GM18520 (cell line): ENCODE data around the gene TMEM25.
"Not testable (repeated sequence)": the region's sequence is repeated elsewhere in the genome, so short reads cannot be mapped to it uniquely, and the experiment has no call there.

Experiments
- ATAC-seq: cut with Tn5 transposase; IDR thresholded peaks from one replicate; pipeline ENCODE4 v1.9.1; 2021; ENCODE audit not compliant: unreplicated experiment

TMEM25 gene

DNA sequence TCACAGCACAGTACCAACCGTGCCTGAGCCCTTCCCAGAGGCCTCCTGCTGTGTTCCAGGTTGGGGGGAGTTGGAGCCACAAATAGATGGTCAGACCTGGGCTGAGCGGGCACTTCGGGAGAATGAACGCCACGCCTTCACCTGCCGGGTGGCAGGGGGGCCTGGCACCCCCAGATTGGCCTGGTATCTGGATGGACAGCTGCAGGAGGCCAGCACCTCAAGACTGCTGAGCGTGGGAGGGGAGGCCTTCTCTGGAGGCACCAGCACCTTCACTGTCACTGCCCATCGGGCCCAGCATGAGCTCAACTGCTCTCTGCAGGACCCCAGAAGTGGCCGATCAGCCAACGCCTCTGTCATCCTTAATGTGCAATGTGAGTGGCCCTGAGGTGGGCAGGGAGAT, 1.1 kb downstream of the TMEM25 start:
- no peak for ATAC-seq

DNA sequence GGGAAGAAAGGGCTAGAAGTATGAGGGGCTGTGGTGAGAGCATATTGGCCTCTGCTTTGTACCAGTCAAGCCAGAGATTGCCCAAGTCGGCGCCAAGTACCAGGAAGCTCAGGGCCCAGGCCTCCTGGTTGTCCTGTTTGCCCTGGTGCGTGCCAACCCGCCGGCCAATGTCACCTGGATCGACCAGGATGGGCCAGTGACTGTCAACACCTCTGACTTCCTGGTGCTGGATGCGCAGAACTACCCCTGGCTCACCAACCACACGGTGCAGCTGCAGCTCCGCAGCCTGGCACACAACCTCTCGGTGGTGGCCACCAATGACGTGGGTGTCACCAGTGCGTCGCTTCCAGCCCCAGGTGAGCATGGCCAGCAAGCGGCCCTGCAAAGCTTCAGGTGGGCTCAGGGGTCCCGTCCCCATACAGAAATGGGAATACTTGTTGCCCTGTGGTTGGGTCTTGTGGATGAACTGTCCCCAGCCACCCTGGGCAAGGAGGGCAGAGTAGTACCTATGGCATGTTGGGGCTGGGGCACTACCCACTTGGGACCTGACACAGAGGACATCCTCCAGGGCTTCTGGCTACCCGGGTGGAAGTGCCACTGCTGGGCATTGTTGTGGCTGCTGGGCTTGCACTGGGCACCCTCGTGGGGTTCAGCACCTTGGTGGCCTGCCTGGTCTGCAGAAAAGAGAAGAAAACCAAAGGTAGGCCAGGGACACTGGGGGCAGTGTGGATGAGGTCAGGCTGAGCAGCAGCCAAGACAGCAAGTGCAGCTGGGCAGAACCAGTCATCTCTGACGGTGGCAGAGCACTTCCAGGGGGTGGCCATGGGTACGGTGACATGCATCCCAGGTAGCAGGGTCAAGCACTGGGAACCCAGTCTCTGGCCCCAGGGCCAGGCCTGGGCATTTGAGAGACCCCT, 2.1 kb downstream of the TMEM25 start:
- ATAC-seq, result no peak

DNA sequence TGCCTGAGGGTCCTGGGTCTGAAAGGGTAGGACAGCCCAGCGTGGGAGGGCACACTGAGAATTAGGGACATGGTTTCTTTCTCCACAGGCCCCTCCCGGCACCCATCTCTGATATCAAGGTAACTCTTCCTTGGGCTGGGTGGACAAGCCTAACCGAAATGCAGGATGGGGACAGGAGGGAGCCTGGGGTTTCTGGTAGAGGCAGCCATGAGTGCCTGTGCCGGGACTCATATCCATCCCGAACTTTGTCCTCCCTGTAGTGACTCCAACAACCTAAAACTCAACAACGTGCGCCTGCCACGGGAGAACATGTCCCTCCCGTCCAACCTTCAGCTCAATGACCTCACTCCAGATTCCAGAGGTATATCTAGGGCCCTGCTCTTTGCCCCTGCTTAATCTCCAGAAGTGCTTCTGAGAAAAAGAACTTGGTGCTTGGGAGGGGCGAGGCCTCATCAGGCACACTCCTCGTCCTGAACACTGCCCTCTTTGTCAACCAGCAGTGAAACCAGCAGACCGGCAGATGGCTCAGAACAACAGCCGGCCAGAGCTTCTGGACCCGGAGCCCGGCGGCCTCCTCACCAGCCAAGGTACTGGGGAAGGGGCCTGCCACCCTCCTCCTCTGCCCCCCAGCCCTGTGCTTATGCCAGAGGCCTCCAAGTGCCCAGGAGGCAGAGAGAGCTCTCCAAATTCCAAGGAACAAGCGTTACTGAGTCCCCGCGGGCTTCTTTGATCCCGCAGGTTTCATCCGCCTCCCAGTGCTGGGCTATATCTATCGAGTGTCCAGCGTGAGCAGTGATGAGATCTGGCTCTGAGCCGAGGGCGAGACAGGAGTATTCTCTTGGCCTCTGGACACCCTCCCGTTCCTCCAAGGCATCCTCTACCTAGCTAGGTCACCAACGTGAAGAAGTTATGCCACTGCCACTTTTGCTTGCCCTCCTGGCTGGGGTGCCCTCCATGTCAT, 3.1 kb downstream of the TMEM25 start:
- ATAC-seq, result no peak

DNA sequence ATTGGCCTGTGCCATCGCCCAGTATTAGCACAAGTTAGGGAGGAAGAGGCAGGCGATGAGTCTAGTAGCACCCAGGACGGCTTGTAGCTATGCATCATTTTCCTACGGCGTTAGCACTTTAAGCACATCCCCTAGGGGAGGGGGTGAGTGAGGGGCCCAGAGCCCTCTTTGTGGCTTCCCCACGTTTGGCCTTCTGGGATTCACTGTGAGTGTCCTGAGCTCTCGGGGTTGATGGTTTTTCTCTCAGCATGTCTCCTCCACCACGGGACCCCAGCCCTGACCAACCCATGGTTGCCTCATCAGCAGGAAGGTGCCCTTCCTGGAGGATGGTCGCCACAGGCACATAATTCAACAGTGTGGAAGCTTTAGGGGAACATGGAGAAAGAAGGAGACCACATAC, 4.3 kb downstream of the TMEM25 start:
- no peak for ATAC-seq

DNA sequence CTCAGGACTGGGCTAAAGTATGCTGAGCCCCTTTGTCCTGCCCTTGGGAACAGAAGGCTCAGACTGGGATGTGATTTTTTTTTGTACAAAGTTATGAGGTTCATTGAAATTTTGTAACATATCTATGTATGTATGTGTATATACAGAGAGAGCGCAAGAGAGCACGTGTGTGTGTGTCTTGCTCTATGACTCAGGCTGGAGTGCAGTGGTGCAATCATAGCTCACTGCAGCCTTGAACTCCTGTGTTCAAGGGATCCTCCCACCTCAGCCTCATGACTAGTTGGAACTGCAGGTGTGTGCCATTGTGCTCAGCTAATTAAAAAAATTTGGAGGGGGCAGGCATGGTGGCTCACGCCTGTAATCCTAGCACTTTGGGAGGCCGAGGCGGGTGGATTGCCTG, 5.7 kb downstream of the TMEM25 start:
- no peak for ATAC-seq

DNA sequence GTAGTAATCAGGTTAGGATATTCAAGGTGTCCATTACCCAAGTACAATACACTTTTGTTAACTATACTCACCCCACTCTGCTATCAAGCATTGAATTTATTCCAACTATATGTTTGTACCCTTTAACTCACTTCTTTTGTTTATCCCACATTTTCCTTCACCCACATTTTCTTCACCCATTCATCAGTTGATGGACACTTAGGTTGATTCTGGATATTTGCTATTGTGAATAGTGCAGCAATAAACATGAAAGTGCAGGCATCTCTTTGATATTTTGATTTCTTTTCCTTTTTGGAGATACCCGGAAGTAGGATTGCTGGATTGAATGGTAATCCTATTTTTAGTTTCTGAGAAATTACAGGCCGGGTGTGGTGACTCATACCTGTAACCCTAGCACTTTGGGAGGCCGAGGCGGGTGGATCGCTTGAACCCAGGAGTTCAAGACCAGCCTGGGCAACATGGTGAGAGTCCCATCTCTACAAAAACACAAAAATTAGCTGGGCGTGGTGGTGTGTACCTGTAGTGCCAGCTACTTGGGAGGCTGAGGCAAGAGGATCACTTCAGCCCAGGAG, 6.5 kb downstream of the TMEM25 start:
- no peak for ATAC-seq

DNA sequence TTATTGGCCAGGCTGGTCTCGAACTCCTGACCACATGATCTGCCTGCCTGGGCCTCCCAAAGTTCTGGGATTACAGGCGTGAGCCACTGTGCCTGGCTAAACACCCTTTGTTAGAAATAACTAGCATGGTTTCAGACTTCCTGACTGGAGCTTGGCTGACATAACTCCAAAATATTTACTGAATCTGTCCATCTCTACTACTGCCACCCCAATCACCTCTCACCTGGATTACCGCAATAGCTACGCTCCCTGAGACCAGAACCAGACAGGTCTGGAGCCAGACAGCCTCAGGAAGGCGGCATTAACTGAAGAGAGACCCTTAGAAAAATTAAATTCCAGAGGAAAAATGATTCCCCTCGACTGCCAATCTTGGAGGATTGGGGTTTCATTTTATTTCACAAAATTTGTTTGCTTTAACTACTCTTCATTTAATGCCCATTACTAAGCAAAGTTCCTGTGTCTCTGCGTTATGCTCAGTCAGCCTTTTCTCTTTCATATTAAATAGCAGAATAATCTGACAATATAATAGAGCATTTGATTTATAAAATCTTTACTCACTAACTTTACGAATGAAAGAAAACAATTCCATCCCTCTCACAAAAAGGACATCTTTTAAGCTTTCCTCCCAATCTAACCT, 13.1 kb downstream of the TMEM25 start:
- ATAC-seq, result no peak

DNA sequence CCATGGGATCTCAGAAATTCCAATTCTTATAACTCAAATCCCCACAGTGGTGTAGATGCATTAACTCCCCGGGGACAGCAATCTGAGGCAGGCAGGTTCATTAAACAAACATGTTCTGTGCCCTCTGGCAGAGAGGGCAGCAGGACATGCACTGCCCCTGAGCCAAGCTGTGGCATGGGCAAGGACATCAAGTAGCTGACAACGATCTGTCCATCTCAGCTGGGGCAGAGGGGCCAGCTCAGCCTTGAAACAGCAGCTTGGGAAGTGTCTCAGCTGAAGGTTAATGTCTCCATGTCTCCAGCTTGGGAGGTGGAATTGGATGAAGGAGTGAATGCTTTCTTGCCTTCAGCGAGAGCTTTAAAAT, 13.6 kb downstream of the TMEM25 start:
- ATAC-seq, result no peak

DNA sequence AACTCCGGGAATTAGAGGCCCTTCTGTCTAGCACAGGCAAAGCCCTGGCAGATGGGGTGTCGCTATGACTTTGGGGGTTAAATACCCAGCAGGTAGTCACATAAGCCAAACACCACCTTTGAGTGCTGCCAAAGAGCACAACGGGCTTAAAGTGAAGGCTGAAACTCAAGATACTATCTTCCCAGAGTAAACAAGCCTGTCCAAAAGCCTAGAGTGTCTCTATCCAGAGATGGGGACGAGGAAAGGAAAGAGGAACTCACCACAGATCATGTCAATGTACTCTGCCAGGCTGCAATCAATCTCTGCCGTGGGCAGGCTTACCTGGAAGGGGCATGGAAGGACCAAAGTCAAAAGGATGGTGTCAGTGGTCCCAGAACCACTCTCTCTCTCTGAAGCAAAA, 14.5 kb downstream of the TMEM25 start:
- ATAC-seq, result no peak

DNA sequence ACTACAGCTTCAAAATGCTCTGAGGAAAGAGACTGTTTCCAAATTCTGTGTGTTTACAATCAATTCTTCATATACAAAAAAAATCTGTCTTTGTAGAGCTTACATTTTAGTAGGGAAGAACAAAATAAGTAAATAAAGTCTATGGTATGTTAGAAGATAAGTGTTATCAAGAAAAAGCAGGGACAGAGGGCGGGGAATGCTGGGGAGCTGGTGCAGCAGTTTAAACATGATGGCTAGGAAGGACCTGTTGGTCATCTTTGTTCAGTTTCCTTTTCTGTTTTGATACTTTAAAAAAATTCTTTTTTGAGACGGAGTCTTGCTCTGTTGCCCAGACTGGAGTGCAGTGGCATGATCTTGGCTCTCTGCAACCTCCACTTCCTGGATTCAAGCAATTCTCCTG, 16.1 kb downstream of the TMEM25 start:
- ATAC-seq, result no peak

DNA sequence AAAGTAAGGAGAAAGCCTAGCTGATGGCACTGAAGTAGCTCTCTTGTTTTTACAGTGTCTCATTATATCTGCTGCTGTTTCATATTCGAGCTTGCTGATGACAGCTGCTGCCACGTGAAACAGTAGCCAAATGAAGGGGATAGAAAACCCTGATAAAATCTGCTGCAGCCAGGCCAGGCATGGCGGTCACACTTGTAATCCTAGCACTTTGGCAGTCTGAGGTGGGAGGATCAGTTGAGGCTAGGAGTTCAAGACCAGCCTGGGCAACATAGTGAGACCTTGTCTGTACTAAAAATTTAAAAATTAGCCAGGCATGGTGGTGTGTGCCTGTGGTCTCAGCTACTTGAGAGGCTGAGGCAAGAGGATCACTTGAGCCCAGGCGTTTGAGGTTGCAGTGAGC, 21.3 kb downstream of the TMEM25 start:
- no peak for ATAC-seq

DNA sequence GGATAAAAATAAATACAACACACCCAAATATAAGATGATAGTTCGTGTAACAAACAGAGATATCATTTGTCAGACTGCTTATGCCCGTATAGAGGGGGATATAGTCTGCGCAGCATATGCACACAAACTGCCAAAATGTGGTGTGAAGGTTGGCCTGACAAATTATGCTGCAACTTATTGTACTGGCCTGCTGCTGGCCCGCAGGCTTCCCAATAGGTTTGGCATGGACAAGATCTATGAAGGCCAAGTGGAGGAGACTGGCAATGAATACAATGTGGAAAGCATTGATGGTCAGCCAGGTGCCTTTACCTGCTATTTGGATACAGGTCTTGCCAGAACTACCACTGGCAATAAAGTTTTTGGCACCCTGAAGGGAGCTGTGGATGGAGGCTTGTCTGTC, 29.8 kb downstream of the TMEM25 start:
- ATAC-seq, result no peak

DNA sequence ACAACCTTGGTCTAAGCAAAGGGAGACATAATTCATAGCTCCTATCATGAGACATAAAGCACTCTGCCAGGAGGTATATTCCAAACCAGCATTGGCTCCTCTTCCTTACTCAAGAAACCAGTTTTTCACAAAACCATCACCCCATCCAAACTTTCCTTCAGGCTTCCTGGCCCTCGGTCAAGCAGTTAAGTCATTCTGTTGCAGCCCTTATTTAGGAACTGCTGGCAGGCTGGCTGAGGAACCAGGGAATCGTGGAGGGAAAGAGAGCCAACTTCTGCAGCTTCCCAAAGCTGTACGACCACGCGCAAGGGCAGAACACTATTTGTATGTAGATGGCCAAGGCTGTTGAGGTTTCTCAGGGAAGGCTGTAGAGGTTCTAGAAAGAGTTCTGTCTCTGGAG, 34.1 kb downstream of the TMEM25 start:
- no peak for ATAC-seq

DNA sequence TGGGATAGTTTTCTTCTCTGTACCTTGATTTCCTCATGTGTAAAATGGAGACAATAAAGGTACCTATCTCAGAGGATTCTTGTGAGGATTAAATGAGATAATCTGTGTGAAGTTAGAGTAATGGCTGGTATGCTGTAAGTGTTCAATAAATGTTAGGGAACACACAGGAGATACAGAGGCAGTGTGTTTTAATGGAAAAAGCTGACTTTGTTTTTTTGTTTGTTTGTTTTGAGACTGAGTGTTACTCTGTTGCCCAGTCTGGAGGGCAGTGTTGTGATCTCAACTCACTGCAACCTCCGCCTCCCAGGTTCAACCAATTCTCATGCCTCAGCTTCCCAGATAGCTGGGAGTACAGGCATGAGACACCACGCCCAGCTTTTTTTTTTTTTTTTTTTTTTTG, 38.7 kb downstream of the TMEM25 start:
- no peak for ATAC-seq

DNA sequence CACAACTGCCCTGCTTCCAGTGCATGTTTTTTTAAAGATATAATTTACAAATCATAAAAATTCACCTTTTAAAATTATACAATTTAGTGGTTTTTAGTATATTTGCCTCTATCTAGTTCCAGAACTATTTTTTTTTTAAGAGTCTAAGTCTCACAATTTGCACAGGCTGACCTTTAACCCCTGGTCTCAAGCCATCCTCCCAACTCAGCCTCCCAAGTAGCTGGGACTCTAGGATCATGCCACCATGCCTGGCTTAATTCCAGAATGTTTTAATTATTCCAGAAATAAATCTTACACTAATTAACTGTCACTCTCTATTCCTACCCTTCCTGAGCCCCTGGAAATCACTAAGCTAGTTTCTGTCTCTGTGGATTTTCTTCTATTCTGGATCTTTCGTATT, 39.8 kb downstream of the TMEM25 start:
- ATAC-seq, result no peak

DNA sequence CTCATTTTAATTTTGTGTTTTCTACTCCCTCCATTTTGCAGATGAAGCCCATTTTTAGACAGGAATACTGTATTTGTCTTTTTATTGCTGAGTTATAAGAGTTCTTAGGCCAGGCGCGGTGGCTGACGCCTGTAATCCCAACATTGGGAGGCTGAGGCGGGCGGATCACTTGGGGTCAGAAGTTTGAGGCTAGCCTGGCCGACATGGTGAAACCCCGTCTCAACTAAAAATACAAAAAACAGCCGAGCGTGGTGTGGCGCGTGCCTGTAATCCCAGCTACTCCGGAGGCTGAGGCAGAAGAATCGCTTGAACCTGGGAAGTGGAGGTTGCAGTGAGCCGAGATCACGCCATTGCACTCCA, 40.7 kb downstream of the TMEM25 start:
- ATAC-seq, result not testable (repeated sequence)

DNA sequence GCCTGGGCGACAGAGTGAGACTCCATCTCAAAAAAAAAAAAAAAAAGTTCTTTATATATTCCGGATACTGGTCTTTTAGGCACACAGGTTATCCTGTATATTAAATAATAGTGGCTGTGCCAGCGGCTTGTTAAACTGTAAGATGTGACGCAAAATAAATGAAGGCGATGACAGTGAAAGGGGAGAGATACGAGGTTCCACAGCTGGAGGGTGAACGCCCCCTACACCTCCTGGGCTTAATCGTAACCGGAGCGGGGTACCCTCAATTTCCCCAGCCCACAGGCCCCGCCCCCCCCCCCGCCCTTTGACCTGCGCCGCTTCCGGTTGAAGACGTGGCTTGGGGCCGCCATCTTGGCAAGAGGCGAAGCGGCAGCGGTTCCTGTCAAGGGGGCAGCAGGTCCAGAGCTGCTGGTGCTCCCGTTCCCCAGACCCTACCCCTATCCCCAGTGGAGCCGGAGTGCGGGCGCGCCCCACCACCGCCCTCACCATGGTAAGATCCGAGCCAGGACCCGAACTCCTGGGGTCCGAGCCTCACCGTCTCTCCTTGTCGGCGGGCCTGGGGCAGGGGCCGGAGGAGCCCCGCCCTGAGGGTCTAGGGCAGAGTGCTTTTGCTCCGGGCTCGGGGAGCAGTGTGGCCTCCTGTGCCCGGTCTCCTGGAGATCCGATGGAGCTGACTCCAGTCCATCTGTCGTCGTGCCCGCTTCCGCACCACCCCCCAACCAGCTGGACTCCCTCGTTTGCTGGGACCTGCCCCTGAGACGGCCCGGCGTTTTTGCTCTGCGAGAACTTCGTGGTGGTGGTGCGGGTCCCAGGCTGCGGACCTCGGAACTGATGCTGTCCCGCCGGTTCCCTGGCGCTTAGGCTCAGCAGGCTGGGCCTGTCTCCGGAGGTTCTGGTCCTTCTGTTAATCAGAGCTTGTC, 41.3 kb downstream of the TMEM25 start, which contains the start of gene ARCN1:
ARCN1 (plus strand) TSS at position 349 of the 920 bp plus-strand sequence; CDS start at position 488, 139 bp downstream.
- no peak for ATAC-seq

DNA sequence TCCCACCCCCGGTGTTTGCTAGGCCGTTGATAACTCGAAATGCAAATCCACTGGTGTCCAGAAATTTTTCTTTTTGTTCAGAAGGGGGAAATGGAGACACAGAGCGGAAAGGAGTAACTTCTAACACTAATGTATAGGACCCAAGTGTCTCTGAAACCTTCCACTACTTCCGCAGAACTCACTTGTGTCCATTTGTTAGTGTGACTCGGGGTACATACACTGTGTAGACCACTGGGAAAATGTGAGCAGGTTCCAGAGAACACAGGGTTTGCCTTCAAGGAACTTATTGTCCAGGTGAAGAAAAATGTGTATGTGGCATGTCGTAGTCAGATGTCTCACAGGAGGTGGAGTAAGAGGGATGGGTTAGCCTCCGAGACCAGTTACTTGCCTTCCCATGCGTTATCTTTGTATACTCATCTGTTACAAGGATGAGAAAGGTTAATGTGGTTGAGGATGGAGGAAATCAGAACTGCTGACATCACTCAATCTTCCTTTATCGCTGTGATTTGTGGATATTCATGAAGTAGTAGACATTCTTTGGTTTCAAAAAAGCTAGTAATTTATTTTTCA, 42.1 kb downstream of the TMEM25 start:
- no peak for ATAC-seq

DNA sequence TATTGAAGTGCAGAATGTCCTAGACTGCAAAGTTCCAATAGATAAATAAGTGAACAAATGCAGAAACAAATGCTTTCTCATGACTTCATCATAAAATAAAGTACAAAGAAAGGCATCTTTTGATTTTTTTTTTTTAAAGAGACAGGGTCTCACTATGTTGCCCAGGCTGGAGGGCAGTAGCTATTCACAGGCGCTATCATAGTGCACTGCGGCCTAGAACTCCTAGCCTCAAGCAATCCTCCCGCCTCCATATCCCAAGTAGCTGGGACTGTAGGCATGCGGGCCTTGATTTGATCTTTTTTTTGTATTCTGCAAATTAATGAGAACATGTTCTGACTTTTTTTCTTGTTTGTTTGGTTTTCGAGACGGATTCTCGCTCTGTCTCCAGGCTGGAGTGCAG, 43.6 kb downstream of the TMEM25 start:
- ATAC-seq, result no peak

DNA sequence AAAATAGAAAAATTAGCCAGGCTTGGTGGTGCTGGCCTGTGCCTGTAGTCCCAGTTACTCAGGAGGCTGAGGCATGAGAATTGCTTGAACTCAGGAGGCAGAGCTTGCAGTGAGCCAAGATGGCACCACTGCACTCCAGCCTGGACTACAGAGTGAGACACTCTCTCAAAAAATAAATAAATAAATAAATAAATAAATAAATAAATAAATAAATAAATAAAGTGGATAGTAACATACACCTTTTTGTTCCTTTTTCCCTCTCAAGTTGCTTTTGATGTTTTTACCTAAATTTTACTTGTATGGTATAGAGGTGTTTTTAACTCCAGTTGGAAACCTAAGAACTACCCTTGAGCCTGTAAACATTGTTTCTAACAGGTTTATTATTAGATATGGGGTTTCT, 47.0 kb downstream of the TMEM25 start:
- not testable (repeated sequence) for ATAC-seq
